ENCODE measurements around the gene CNDP1. TPM values are rescaled to one million over a fixed set of nuclear protein-coding genes. Genes with fewer than 3 reads are reported as not detected.

The CNDP1 gene
- total RNA-seq, 2 donors from 2014 or later, result not detected

- intact Hi-C loops (cut with DNase I), result no loop called here
- DNase-seq (no peak), ATAC-seq (no peak)
Observed at GRCh38 chr18:74631623-74632350, 97.5 kb downstream of the CNDP1 start.

DNA sequence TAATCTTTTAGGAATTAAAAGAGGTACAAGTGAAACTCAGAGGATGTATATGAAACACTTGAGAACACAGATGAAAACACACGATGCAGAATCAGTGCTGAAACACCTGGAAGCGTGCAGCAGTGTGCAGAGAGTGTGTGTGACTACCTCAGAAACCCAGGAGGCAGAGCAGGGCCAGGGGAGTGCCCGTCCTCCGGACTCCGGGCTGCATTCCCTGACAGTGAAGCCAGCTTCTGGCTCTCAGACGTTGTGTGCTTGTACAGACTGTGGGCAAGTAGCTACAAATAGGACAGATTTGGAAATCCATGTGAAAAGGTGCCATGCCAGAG is 98.0 kb downstream of the CNDP1 start:
- intact Hi-C loops (cut with DNase I), result no loop called here
- DNase-seq, result no peak
- no peak for ATAC-seq

DNA sequence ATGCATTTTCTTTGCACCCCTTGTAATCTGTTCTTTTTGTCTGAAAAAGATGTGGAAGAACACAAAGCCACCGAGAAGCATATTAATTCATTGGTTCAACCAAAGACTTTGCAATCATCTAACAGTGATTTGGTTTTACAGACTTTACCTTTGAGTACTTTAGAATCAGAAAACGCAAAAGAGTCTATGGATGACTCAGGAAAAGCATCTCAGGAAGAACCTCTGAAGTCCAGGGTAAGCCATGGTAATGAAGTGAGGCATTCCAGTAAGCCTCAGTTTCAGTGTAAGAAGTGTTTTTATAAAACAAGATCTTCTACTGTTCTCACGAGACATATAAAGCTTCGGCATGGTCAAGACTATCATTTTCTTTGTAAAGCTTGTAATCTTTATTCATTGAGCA is 98.6 kb downstream of the CNDP1 start:
- DNase-seq (no peak), ATAC-seq (no peak)
- intact Hi-C loops (cut with DNase I), result no loop called here

DNA sequence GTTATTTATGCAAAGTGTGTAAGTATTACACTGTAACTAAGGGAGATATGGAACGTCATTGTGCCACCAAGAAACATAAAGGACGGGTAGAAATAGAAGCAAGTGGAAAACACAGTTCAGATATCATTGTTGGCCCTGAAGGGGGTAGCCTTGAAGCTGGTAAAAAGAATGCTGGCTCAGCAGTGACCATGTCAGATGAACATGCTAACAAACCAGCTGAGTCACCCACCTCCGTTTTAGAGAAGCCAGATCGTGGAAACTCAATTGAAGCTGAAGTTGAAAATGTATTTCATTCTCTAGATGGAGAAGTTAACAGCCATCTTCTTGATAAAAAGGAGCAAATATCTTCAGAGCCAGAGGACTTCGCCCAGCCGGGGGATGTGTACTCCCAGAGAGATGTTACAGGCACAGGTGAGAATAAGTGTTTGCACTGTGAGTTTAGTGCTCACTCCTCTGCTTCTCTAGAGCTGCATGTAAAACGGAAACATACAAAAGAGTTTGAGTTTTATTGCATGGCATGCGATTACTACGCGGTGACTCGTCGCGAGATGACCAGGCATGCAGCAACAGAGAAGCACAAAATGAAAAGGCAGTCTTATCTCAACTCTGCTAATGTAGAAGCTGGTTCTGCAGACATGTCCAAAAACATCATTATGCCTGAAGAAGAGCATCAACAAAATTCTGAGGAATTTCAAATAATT is 99.5 kb downstream of the CNDP1 start:
- DNase-seq (no peak), ATAC-seq (no peak)
- intact Hi-C loops (cut with DNase I), result no loop called here

DNA sequence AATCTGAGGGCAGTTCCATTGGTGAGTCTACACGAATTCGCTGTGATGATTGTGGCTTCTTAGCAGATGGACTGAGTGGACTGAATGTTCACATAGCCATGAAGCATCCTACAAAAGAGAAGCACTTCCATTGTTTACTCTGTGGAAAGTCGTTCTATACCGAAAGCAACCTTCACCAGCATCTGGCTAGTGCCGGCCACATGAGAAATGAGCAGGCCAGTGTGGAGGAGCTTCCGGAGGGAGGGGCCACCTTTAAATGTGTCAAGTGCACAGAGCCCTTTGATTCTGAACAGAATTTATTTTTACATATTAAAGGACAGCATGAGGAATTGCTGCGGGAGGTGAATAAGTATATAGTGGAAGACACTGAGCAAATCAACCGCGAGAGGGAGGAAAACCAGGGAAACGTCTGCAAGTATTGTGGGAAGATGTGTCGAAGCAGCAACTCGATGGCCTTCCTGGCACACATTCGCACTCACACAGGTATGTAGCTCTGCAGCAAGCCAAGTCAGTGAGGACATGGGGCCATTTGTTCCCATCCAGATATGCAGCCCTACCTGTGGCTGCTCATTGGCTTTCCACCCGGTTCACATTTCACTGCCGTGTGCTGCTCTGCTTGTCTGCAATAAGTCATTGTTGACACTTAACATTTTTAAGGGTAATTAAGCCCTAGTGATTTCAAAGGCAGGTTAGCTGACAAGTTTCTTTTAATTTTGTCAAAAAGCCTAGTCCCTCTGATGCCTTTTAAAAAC is 101.1 kb downstream of the CNDP1 start:
- ATAC-seq, result no peak
- DNase-seq, result no peak
- intact Hi-C loops (cut with DNase I), result no loop called here

Other genes starting within 250 kb of the CNDP1 start
- 100 to 1,000 TPM in 1 of 2 donors, 10 to 100 TPM in 1; 66.7 to 122 TPM for gene CYB5A, start 242.5 kb upstream of the CNDP1 start, total RNA-seq
- not detected for gene C18orf63, start 218.7 kb upstream of the CNDP1 start, total RNA-seq
- gene DIPK1C, start 77.2 kb upstream of the CNDP1 start, total RNA-seq, result 1 to 10 TPM; 1.3 to 1.5 TPM
- 10 to 100 TPM; 71.1 to 79.4 TPM for gene CNDP2, start 38.1 kb upstream of the CNDP1 start, total RNA-seq
- 10 to 100 TPM; 10.1 to 10.6 TPM for gene ZNF407, start 63.4 kb downstream of the CNDP1 start, total RNA-seq